ENCODE measurements around the gene KCNJ10. TPM values are rescaled to one million over a fixed set of nuclear protein-coding genes. Genes with fewer than 3 reads are reported as not detected.

The KCNJ10 gene
- total and polyA plus RNA-seq, 2 donors (not counting 3 experiments of a cell fraction or from before 2014, with no cell fraction given) = not detected

GRCh38 chr1:160032165-160032820, 37.7 kb downstream of the KCNJ10 start:
- H3K79me2 ChIP-seq (ENCODE audit: control insufficient read depth, insufficient read depth, low read length) = no peaks in the 10 kb centered on the region
- H4K20me1 ChIP-seq (replicated peaks; ENCODE audit: control insufficient read depth, extremely low read depth, insufficient read depth, low read length) = no peaks in the 10 kb centered on the region
- H2AFZ ChIP-seq (ENCODE audit: low read depth, low read length) = peak overlapping the region; percentile 90
- TSS peak; percentile 56 for BruUV-seq (replicated peaks)
- intact Hi-C loops (cut with micrococcal nuclease) (loop anchor here (10.0 kb wide), 1 partner anchor 1037 kb away; no protein-coding TSS in a partner anchor), dilution Hi-C loops (cut with MboI; ENCODE audit: extremely low pct_ligation_motif_present, low sequenced_read_pairs) (no loop called here)
- no peak for TF ChIP-seq POLR2A (IDR thresholded peaks at IDR 0.05; ENCODE audit: low read depth, low read length)
- peak overlapping the region; percentile 44 for H3K9ac ChIP-seq (replicated peaks; ENCODE audit: extremely low read depth, insufficient read depth, low read length)
- peak overlapping the region; percentile 90 for H3K4me2 ChIP-seq (ENCODE audit: insufficient read depth, low read length)
- H3K4me1 ChIP-seq (ENCODE audit: control insufficient read depth, extremely low read depth, insufficient read depth, low read length) = peaks cover 11% of the 10 kb centered on the region
- peak overlapping the region; percentile 43 to 99 (median 78) for H3K4me3 ChIP-seq (replicated peaks in 1 of 3; ENCODE audit: insufficient read depth in 1 of 3, low read depth in 1 of 3, low read length in 3 of 3)
- no peak overlapping the region for H3K27ac ChIP-seq (ENCODE audit: insufficient read depth, low read depth, low read length)
- H3K36me3 ChIP-seq (ENCODE audit: control insufficient read depth in 2 of 2, extremely low read depth in 1 of 2, insufficient read depth in 2 of 2, low read length in 2 of 2) = no peaks in the 10 kb centered on the region
- no peaks in the 10 kb centered on the region for H3K9me1 ChIP-seq (replicated peaks; ENCODE audit: control insufficient read depth, extremely low read depth, insufficient read depth, low read length)
- FAIRE-seq (no peak), DNase-seq (ENCODE audit: low read depth, low spot score) (peak; percentile 13)
- ChIA-PET POLR2A (no interaction called here), CTCF (interaction anchor here (0.6 to 3.5 kb wide), 11 partner anchors 14 to 900 kb away, joined by 3 to 34 read pairs (median 3); partner anchors contain the start of gene DUSP23)
- H3K27me3 ChIP-seq (ENCODE audit: control insufficient read depth in 2 of 2, insufficient read depth in 2 of 2, low read length in 2 of 2) = peaks cover 8 to 11% of the 10 kb centered on the region in 2 experiments
- no peaks in the 10 kb centered on the region for H3K9me3 ChIP-seq (replicated peaks; ENCODE audit: control insufficient read depth, insufficient read depth, low read length)

- Histone ChIP-seq H2AFZ (ENCODE audit: low read depth, low read length) (peak within 1 kb of the TSS; percentile 90), H3K4me3 (replicated peaks in 1 of 3; ENCODE audit: insufficient read depth in 1 of 3, low read depth in 1 of 3, low read length in 3 of 3) (peak within 1 kb of the TSS; percentile 43 to 99 (median 78)), H3K27me3 (ENCODE audit: control insufficient read depth in 2 of 2, insufficient read depth in 2 of 2, low read length in 2 of 2) (peaks cover 4 to 11% of the 10 kb centered on the region in 2 experiments), H3K9ac (replicated peaks; ENCODE audit: extremely low read depth, insufficient read depth, low read length) (peak within 1 kb of the TSS; percentile 44), H3K79me2 (ENCODE audit: control insufficient read depth, insufficient read depth, low read length) (no peaks in the 10 kb centered on the region), H3K4me2 (ENCODE audit: insufficient read depth, low read length) (peak within 1 kb of the TSS; percentile 90), H4K20me1 (replicated peaks; ENCODE audit: control insufficient read depth, extremely low read depth, insufficient read depth, low read length) (no peaks in the 10 kb centered on the region), H3K27ac (ENCODE audit: insufficient read depth, low read depth, low read length) (no peak within 1 kb of the TSS), H3K4me1 (ENCODE audit: control insufficient read depth, extremely low read depth, insufficient read depth, low read length) (peaks cover 11% of the 10 kb centered on the region), H3K9me1 (replicated peaks; ENCODE audit: control insufficient read depth, extremely low read depth, insufficient read depth, low read length) (no peaks in the 10 kb centered on the region), H3K36me3 (ENCODE audit: control insufficient read depth in 2 of 2, extremely low read depth in 1 of 2, insufficient read depth in 2 of 2, low read length in 2 of 2) (no peaks in the 10 kb centered on the region), H3K9me3 (replicated peaks; ENCODE audit: control insufficient read depth, insufficient read depth, low read length) (no peaks in the 10 kb centered on the region)
- POLR2A ChIA-PET = interaction anchor here (0.6 kb wide), 1 partner anchor 1270 kb away, joined by 3 read pairs; no protein-coding TSS in a partner anchor
- CTCF ChIA-PET = interaction anchor here (0.8 to 3.5 kb wide), 13 partner anchors 15 to 899 kb away, joined by 3 to 34 read pairs (median 4); partner anchors contain the start of gene DUSP23
- FAIRE-seq = peak; percentile 98
- dilution Hi-C loops (cut with MboI; ENCODE audit: extremely low pct_ligation_motif_present, low sequenced_read_pairs) = no loop called here
- TF ChIP-seq POLR2A (IDR thresholded peaks at IDR 0.05; ENCODE audit: low read depth, low read length) (no peak), MYC (IDR thresholded peaks at IDR 0.05; ENCODE audit: low read depth, low read length) (no peak), GATA2 (IDR thresholded peaks at IDR 0.05; ENCODE audit: insufficient read depth, insufficient read length, low read depth, low read length) (no peak), POLR2AphosphoS5 (IDR thresholded peaks at IDR 0.05; ENCODE audit: insufficient read depth, low read depth, low read length) (peak; percentile 26), MAX (IDR thresholded peaks at IDR 0.05; ENCODE audit: insufficient read depth, insufficient read length) (no peak), CTCF (IDR thresholded peaks at IDR 0.05; ENCODE audit: extremely low read depth in 1 of 2, insufficient read depth in 1 of 2, low read depth in 1 of 2, low read length in 2 of 2) (no peak), EZH2 (IDR thresholded peaks at IDR 0.05; ENCODE audit: borderline replicate concordance, low read depth, low read length, severe bottlenecking) (no peak)
- intact Hi-C loops (cut with micrococcal nuclease) = loop anchor here (10.0 kb wide), 1 partner anchor 1037 kb away; no protein-coding TSS in a partner anchor
- no TSS peak for BruUV-seq (replicated peaks)
- DNase-seq (ENCODE audit: low read depth, low spot score) = peak; percentile 81
Measured at GRCh38 chr1:160031365-160032164, 38.4 kb downstream of the KCNJ10 start, which contains the start of gene PIGM. Gene PIGM, minus strand, starts transcription at chr1:160031990. Its CDS starts 251 bp downstream, at chr1:160031739.

Measured in endothelial cell of umbilical vein (primary cell).